Measurements from ENCODE around the gene EDIL3. TPM values are rescaled to one million over a fixed set of nuclear protein-coding genes. Genes with fewer than 3 reads are reported as not detected.

Gene EDIL3
- total and polyA plus RNA-seq, 2 of the 13 experiments (the other 11 are each of a cell fraction or from before 2014, with no cell fraction given) = 0.01 TPM; not detected in 1

DNA sequence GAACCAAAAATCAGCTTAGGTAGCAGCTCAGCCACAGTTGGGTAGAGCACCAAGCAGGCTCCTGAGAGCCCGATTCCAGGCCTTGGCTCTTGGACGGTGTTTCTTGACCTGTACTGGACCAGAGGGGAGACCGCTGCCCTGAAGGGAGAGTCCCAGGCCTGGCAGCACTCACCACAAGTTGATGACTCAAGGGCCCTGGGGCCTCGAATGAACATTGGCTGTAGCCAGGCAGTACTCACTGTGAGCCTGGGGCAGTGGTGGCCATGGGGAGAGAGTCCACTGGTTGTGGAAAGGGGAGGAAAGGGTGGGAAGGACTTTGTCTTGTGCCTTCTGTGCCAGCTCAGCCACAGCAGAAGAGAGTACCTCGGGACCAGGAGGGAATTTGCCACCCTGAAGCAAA is 166.1 kb downstream of the EDIL3 start:
- FAIRE-seq = no peak
- TF ChIP-seq ZC3H13 (CRISPR knock-in tag; IDR thresholded peaks at IDR 0.05) = no peak
- no peak overlapping the region for H3K27ac ChIP-seq (ENCODE audit: extremely low read length, insufficient read depth, low read length)
- H4K20me1 ChIP-seq (ENCODE audit: insufficient read depth, low read length) = no peaks in the 10 kb centered on the region
- DNase-seq (ENCODE audit: low spot score) = no peak
- ChIA-PET CTCF (ENCODE audit: low intra/inter-chr PET ratio, low total read pairs) (no interaction called here), POLR2A (no interaction called here)
- no peak overlapping the region for H3K9ac ChIP-seq (ENCODE audit: insufficient read depth, low read depth, low read length)
- H3K4me1 ChIP-seq (ENCODE audit: insufficient read depth, low read length) = no peaks in the 10 kb centered on the region
- peak; percentile 44; the same call in 1 of the 3 replicates for ATAC-seq
- intact Hi-C loops (cut with micrococcal nuclease; ENCODE audit: unreplicated experiment) = no loop called here
- no peaks in the 10 kb centered on the region for H3K79me2 ChIP-seq (ENCODE audit: insufficient read depth, low read length)
- WGBS (ENCODE audit: low lambda C conversion rate) = 0% methylated on average over 5 of the region's 5 CpGs
- no peaks in the 10 kb centered on the region for H3K27me3 ChIP-seq (ENCODE audit: control insufficient read depth in 1 of 2, insufficient read depth in 2 of 2, low read length in 2 of 2)
- BruUV-seq (replicated peaks) = no TSS peak
- no peak overlapping the region for H3K4me2 ChIP-seq (ENCODE audit: low read depth, low read length)
- no peaks in the 10 kb centered on the region for H3K36me3 ChIP-seq (replicated peaks in 1 of 2; ENCODE audit: control insufficient read depth in 1 of 2, insufficient read depth in 2 of 2, low read length in 2 of 2)
- no peak overlapping the region for H3K4me3 ChIP-seq (replicated peaks in 1 of 3; ENCODE audit: insufficient read depth in 1 of 3, low read depth in 2 of 3, low read length in 3 of 3)
- H2AFZ ChIP-seq (ENCODE audit: low read length) = no peak overlapping the region
- no peaks in the 10 kb centered on the region for H3K9me3 ChIP-seq (ENCODE audit: low read length)
- in situ Hi-C loops (cut with HindIII; ENCODE audit: extremely low pct_ligation_motif_present, low pct_unique_long_range_greater_than_20kb) = no loop called here

DNA sequence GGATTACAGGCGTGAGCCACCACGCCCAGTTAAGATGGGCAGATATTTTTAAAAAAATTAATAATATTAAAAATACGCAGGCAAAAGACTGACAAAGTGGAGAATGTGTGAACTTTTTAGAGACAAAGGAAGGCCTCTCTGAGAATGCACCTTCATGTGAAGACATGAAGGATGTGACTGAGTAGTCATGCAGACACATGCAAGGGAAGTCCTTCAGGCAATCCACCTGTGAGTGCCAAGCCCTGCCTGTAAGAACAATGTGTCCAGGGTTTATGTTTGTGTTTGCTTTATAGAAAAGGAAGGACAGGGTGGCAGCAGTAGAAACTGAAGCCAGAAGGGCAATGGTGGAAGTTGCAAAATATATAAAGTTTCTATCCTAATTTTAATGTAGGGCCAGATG is 169.2 kb downstream of the EDIL3 start:
- ATAC-seq = no peak
- H3K4me2 ChIP-seq (ENCODE audit: low read depth, low read length) = no peak overlapping the region
- H3K4me3 ChIP-seq (replicated peaks in 1 of 3; ENCODE audit: insufficient read depth in 1 of 3, low read depth in 2 of 3, low read length in 3 of 3) = no peak overlapping the region
- H3K4me1 ChIP-seq (ENCODE audit: insufficient read depth, low read length) = no peaks in the 10 kb centered on the region
- CTCF ChIA-PET (ENCODE audit: low intra/inter-chr PET ratio, low total read pairs) = no interaction called here
- in situ Hi-C loops (cut with HindIII; ENCODE audit: extremely low pct_ligation_motif_present, low pct_unique_long_range_greater_than_20kb) = no loop called here
- 2% methylated on average over 3 of the region's 3 CpGs for WGBS (ENCODE audit: low lambda C conversion rate)
- H2AFZ ChIP-seq (ENCODE audit: low read length) = no peak overlapping the region
- no peak for FAIRE-seq
- POLR2A ChIA-PET = no interaction called here
- TF ChIP-seq RORA (CRISPR knock-in tag; IDR thresholded peaks at IDR 0.05) (no peak), HNRNPK (IDR thresholded peaks at IDR 0.05; ENCODE audit: low read depth, low read length, poor library complexity, severe bottlenecking) (no peak), ZNF749 (CRISPR knock-in tag; IDR thresholded peaks at IDR 0.05; ENCODE audit: borderline replicate concordance) (no peak), MAFF (IDR thresholded peaks at IDR 0.05; ENCODE audit: low read depth, low read length) (no peak), BRD4 (CRISPR knock-in tag; IDR thresholded peaks at IDR 0.05) (no peak), RELA (CRISPR knock-in tag; IDR thresholded peaks at IDR 0.05) (no peak), TARDBP (CRISPR knock-in tag; IDR thresholded peaks at IDR 0.05) (no peak), GABPB1 (CRISPR knock-in tag; IDR thresholded peaks at IDR 0.05) (no peak), TBP (CRISPR knock-in tag; IDR thresholded peaks at IDR 0.05) (no peak), ARHGAP35 (CRISPR knock-in tag; IDR thresholded peaks at IDR 0.05; ENCODE audit: borderline replicate concordance) (no peak), IKZF5 (CRISPR knock-in tag; IDR thresholded peaks at IDR 0.05) (no peak), ZNF180 (CRISPR knock-in tag; IDR thresholded peaks at IDR 0.05; ENCODE audit: borderline replicate concordance, low read depth) (no peak), ZNF782 (CRISPR knock-in tag; IDR thresholded peaks at IDR 0.05; ENCODE audit: borderline replicate concordance) (no peak), RFX5 (IDR thresholded peaks at IDR 0.05; ENCODE audit: low read depth, low read length) (no peak), FOXK1 (CRISPR knock-in tag; IDR thresholded peaks at IDR 0.05; ENCODE audit: borderline replicate concordance, low read depth) (no peak), ZNF678 (CRISPR knock-in tag; IDR thresholded peaks at IDR 0.05) (no peak), MTF2 (CRISPR knock-in tag; IDR thresholded peaks at IDR 0.05; ENCODE audit: borderline replicate concordance) (no peak), HNRNPH1 (optimal IDR thresholded peaks at IDR 0.05; ENCODE audit: low read depth, low read length) (no peak), MXD4 (CRISPR knock-in tag; IDR thresholded peaks at IDR 0.05) (no peak)
- DNase-seq (ENCODE audit: low spot score) = no peak
- H3K27me3 ChIP-seq (ENCODE audit: control insufficient read depth in 1 of 2, insufficient read depth in 2 of 2, low read length in 2 of 2) = no peaks in the 10 kb centered on the region
- H4K20me1 ChIP-seq (ENCODE audit: insufficient read depth, low read length) = no peaks in the 10 kb centered on the region
- BruUV-seq (replicated peaks) = no TSS peak
- intact Hi-C loops (cut with micrococcal nuclease; ENCODE audit: unreplicated experiment) = no loop called here
- no peaks in the 10 kb centered on the region for H3K9me3 ChIP-seq (ENCODE audit: low read length)
- H3K9ac ChIP-seq (ENCODE audit: insufficient read depth, low read depth, low read length) = no peak overlapping the region
- no peaks in the 10 kb centered on the region for H3K79me2 ChIP-seq (ENCODE audit: insufficient read depth, low read length)
- no peak overlapping the region for H3K27ac ChIP-seq (ENCODE audit: extremely low read length, insufficient read depth, low read length)
- no peaks in the 10 kb centered on the region for H3K36me3 ChIP-seq (replicated peaks in 1 of 2; ENCODE audit: control insufficient read depth in 1 of 2, insufficient read depth in 2 of 2, low read length in 2 of 2)

All from HepG2 (cell line).